Peyer's patch (tissue), 4 donors: ENCODE measurements around the gene ACRBP. TPM values are rescaled to one million over a fixed set of nuclear protein-coding genes. Genes with fewer than 3 reads are reported as not detected.

Experiments used
- DNase-seq, 3 donors: peaks; one replicate each; pipeline ENCODE4 v3.0.0-alpha.2; 2017 to 2019
- H3K27ac ChIP-seq, 4 donors: fragments of 200-600 bp; sonication (generic); one replicate each; pipeline ENCODE4 v1.5.1; 2016 to 2019
- H3K27me3 ChIP-seq, 2 donors: fragments of 200-600 bp; sonication (generic); one replicate each; pipeline ENCODE4 v1.5.1; 2019
- H3K36me3 ChIP-seq, 3 donors: fragments of 200-600 bp; sonication (generic); one replicate each; pipeline ENCODE4 v1.5.1; 2016 to 2019
- H3K4me1 ChIP-seq, 4 donors: fragments of 200-600 bp; sonication (generic); one replicate each; pipeline ENCODE4 v1.5.1; 2016 to 2019
- H3K4me3 ChIP-seq, 4 donors: fragments of 200-600 bp; sonication (generic); 1 replicate in 3 of 4; 2 replicates in 1 of 4; pipeline ENCODE4 v1.5.1; 2016 to 2019; ENCODE audit warnings: mild to moderate bottlenecking in 1 of 4
- H3K9me3 ChIP-seq, 4 donors: fragments of 200-600 bp; sonication (generic); one replicate each; pipeline ENCODE4 v1.5.1; 2016 to 2019; ENCODE audit warnings: mild to moderate bottlenecking in 1 of 4
- CTCF ChIP-seq, 6 experiments: fragments of 450-650 bp in 4 of 6; fragments of 200-600 bp in 2 of 6; sonication (generic) in 1 of 6; IDR thresholded peaks; one replicate each; pipeline ENCODE4 v1.5.1; 2017 to 2019; ENCODE audit warnings: antibody characterized with exemption in 6 of 6, mild to moderate bottlenecking in 3 of 6, moderate library complexity in 1 of 6
- POLR2A ChIP-seq, 2 donors: fragments of 450-650 bp; IDR thresholded peaks; one replicate each; pipeline ENCODE4 v1.5.1; 2017; ENCODE audit warnings: antibody characterized with exemption in 2 of 2, mild to moderate bottlenecking in 2 of 2, moderate library complexity in 2 of 2
- total RNA-seq, 4 donors: library from RNA; depleted of rRNA; stranded (reverse); fragments of >200 nt; gene quantifications; one replicate each; pipeline ENCODE4 v1.1.0, GENCODE V29; 2016

The ACRBP gene
- total RNA-seq, 4 donors from 2014 or later: 5.1 to 12.1 (median 10.3) TPM

- peak in 1 of 3 donors; percentile 64 for DNase-seq
- no peak for TF ChIP-seq CTCF (IDR thresholded peaks at IDR 0.05)
- H3K27ac ChIP-seq: peak overlapping the region in 2 of 4 donors; percentile 8 to 59
- H3K36me3 ChIP-seq: no peaks in the 10 kb centered on the region
- no peaks in the 10 kb centered on the region for H3K27me3 ChIP-seq
- H3K9me3 ChIP-seq: no peaks in the 10 kb centered on the region
- peak overlapping the region in 2 of 4 donors; percentile 18 to 23 for H3K4me3 ChIP-seq
- H3K4me1 ChIP-seq: peaks cover 0 to 25% (median 10%) of the 10 kb centered on the region in 4 donors
Measured at GRCh38 chr12:6626654-6627283, 20.5 kb downstream of the ACRBP start.

- DNase-seq: no peak
- H3K4me3 ChIP-seq: no peak overlapping the region
- TF ChIP-seq CTCF (IDR thresholded peaks at IDR 0.05): no peak
- TF ChIP-seq POLR2A (IDR thresholded peaks at IDR 0.05): no peak
Measured at GRCh38 chr12:6620885-6621274, 26.4 kb downstream of the ACRBP start.

GRCh38 chr12:6620137-6620884, 26.9 kb downstream of the ACRBP start:
- Histone ChIP-seq H3K9me3 (no peaks in the 10 kb centered on the region), H3K4me3 (no peak overlapping the region), H3K27me3 (no peaks in the 10 kb centered on the region), H3K4me1 (no peaks in the 10 kb centered on the region), H3K27ac (no peak overlapping the region), H3K36me3 (peaks cover 0 to 21% (median 0%) of the 10 kb centered on the region in 3 donors)
- TF ChIP-seq CTCF (IDR thresholded peaks at IDR 0.05) (peak in 4 of 6 experiments; percentile 13 to 32 (median 26)), POLR2A (IDR thresholded peaks at IDR 0.05) (no peak)
- DNase-seq: no peak

More at GRCh38 chr12:6620885-6621274, 26.4 kb downstream of the ACRBP start:
- H3K27me3 ChIP-seq: no peaks in the 10 kb centered on the region
- no peaks in the 10 kb centered on the region for H3K9me3 ChIP-seq
- no peaks in the 10 kb centered on the region for H3K4me1 ChIP-seq
- H3K27ac ChIP-seq: no peak overlapping the region
- peaks cover 0 to 21% (median 0%) of the 10 kb centered on the region in 3 donors for H3K36me3 ChIP-seq

GRCh38 chr12:6618483-6619225, 28.6 kb downstream of the ACRBP start:
- Histone ChIP-seq H3K9me3 (no peaks in the 10 kb centered on the region), H3K4me1 (peaks cover 0 to 6% (median 3%) of the 10 kb centered on the region in 4 donors), H3K27me3 (no peaks in the 10 kb centered on the region), H3K4me3 (no peak overlapping the region), H3K27ac (no peak overlapping the region), H3K36me3 (peaks cover 0 to 21% (median 0%) of the 10 kb centered on the region in 3 donors)
- DNase-seq: no peak
- no peak for TF ChIP-seq POLR2A (IDR thresholded peaks at IDR 0.05)
- peak in 1 of 6 experiments; percentile 4 for TF ChIP-seq CTCF (IDR thresholded peaks at IDR 0.05)

- peaks cover 0 to 15% (median 0%) of the 10 kb centered on the region in 3 donors for H3K36me3 ChIP-seq
- H3K9me3 ChIP-seq: no peaks in the 10 kb centered on the region
- H3K4me3 ChIP-seq: no peak overlapping the region
- peaks cover 12 to 29% (median 20%) of the 10 kb centered on the region in 4 donors for H3K4me1 ChIP-seq
- H3K27me3 ChIP-seq: no peaks in the 10 kb centered on the region
- TF ChIP-seq POLR2A (IDR thresholded peaks at IDR 0.05) (no peak), CTCF (IDR thresholded peaks at IDR 0.05) (no peak)
- DNase-seq: no peak
- H3K27ac ChIP-seq: no peak overlapping the region
Measured at GRCh38 chr12:6615802-6616201, 31.4 kb downstream of the ACRBP start.
